Measurements from ENCODE around the gene F2R.

DNA sequence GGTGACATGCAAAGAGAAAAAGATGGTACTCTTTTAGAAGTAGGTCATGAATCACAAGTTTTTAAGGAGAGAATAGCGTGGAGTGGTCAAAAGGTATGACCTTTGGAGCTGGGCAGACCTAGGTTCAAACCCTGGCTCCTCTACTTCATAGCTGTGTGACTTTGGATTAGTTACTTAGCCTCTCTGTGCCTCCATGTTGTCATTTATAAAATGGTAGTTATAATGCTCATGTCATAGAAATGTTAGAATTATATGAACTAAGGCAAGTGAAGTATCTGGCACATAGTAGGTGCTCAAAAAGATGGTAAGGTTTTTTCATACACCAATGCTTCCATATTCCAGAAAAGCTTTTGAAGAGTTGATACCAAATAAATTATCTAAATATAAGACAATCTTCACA is 7.3 kb downstream of the F2R start:
- TF ChIP-seq EZH2phosphoT487 (IDR thresholded peaks at IDR 0.05; ENCODE audit: insufficient read depth, low read depth) (no peak), EZH2 (IDR thresholded peaks at IDR 0.05; ENCODE audit: insufficient read depth, poor library complexity, severe bottlenecking) (no peak)

Data from GM23248 (cell line).